Ishikawa (cell line): ENCODE measurements around the gene CDS1.

Experiments
- CEBPB ChIP-seq: IDR thresholded peaks from 2 replicates; pipeline ENCODE4 v1.6.1; 2012
- CREB1 ChIP-seq: IDR thresholded peaks from 2 replicates; pipeline ENCODE4 v1.6.1; 2012; ENCODE audit warnings: low read depth
- EGR1 ChIP-seq: IDR thresholded peaks from 2 replicates; pipeline ENCODE4 v1.6.1; 2012
- EP300 ChIP-seq: IDR thresholded peaks from 2 replicates; pipeline ENCODE4 v1.6.1; 2012; ENCODE audit warnings: borderline replicate concordance
- MAX ChIP-seq: IDR thresholded peaks from 2 replicates; pipeline ENCODE4 v1.6.1; 2012
- NFIC ChIP-seq: IDR thresholded peaks from 2 replicates; pipeline ENCODE4 v1.6.1; 2012
- RAD21 ChIP-seq: IDR thresholded peaks from 2 replicates; pipeline ENCODE4 v1.6.1; 2012; ENCODE audit warnings: low read depth
- REST ChIP-seq: IDR thresholded peaks from 2 replicates; pipeline ENCODE4 v1.6.1; 2012; ENCODE audit warnings: low read depth, mild to moderate bottlenecking
- TAF1 ChIP-seq: IDR thresholded peaks from 2 replicates; pipeline ENCODE4 v1.6.1; 2012; ENCODE audit warnings: low read depth, mild to moderate bottlenecking
- TCF12 ChIP-seq: IDR thresholded peaks from 2 replicates; pipeline ENCODE4 v1.6.1; 2012; ENCODE audit warnings: low read depth
- YY1 ChIP-seq: IDR thresholded peaks from 2 replicates; pipeline ENCODE4 v1.6.1; 2012; ENCODE audit warnings: low read depth
- ZBTB7A ChIP-seq: IDR thresholded peaks from 2 replicates; pipeline ENCODE4 v1.6.1; 2012; ENCODE audit warnings: low read depth
- TF ChIP-seq, protein P1 (sequence below): IDR thresholded peaks from 2 replicates; pipeline ENCODE4 v1.6.1; 2012

DNA sequence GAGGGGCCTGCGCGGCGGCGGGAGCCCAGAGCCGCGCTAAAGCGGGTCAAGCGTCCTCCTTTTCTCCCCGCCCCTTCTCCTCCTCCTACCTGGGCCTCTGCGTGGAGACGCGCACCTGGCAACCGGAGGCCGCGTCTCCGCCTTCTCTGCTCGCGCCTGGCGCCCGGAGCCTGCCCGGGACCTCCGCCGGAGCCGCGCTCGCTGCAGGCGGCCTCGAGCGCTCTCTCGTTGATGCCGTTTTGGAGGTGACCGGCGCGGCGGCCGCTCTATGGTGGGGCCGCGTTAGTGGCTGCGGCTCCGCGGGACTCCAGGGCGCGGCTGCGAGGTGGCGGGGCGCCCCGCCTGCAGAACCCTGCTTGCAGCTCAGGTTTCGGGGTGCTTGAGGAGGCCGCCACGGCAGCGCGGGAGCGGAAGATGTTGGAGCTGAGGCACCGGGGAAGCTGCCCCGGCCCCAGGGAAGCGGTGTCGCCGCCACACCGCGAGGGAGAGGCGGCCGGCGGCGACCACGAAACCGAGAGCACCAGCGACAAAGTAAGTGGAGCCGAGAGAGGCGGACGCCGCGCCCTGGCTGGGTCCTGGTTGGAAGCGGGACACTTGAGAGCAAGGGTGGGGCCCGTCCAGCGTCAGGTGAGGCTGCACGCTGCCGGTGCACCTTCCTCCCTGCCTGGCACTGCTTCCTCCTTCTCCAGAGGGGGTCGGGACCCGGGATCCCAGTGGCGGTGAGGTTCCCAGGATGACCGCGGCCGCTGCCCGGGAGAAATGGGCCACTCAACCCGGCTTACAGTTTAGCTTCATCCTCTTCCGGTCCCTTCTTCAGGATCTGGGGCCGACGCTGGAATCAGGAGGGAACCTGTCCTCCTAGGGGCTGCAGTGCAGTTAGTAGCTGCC lies at the start of gene CDS1:
- TF ChIP-seq CEBPB (no peak), MAX (peak; percentile 58; the same call in 1 of the 2 replicates), TAF1 (peak; percentile 25; the same call in 1 of the 2 replicates), RAD21 (no peak), YY1 (peak; percentile 57; the same call in 1 of the 2 replicates), CREB1 (no peak), ZBTB7A (no peak), NFIC (no peak), EGR1 (no peak), REST (no peak), EP300 (peak; percentile 19; the same call in 1 of the 2 replicates), TCF12 (no peak; the same call in 1 of the 2 replicates)
- TF ChIP-seq, protein P1, sequence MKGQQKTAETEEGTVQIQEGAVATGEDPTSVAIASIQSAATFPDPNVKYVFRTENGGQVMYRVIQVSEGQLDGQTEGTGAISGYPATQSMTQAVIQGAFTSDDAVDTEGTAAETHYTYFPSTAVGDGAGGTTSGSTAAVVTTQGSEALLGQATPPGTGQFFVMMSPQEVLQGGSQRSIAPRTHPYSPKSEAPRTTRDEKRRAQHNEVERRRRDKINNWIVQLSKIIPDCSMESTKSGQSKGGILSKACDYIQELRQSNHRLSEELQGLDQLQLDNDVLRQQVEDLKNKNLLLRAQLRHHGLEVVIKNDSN = peak; percentile 44; the same call in 1 of the 2 replicates
